GM18858 (cell line): ENCODE measurements around the gene PARP11.

Experiments
- ATAC-seq: cut with Tn5 transposase; IDR thresholded peaks from one replicate; pipeline ENCODE4 v1.9.1; 2021; ENCODE audit not compliant: unreplicated experiment

PARP11 gene

GRCh38 chr12:3872800-3873636, at the start of gene PARP11:
PARP11 (minus strand) TSS chr12:3873399; CDS start chr12:3873229, 170 bp downstream.
- ATAC-seq, result peak; percentile 76

- no peak for ATAC-seq
Measured at GRCh38 chr12:3922033-3922432, 48.8 kb upstream of the PARP11 start.

- no peak for ATAC-seq
Measured at GRCh38 chr12:3921526-3921925, 48.3 kb upstream of the PARP11 start.

GRCh38 chr12:3921151-3921471, 47.9 kb upstream of the PARP11 start:
- no peak for ATAC-seq

GRCh38 chr12:3920351-3921150, 47.4 kb upstream of the PARP11 start:
- no peak for ATAC-seq

GRCh38 chr12:3913278-3913677, 40.1 kb upstream of the PARP11 start:
- no peak for ATAC-seq

- ATAC-seq, result no peak
Measured at GRCh38 chr12:3912863-3913262, 39.7 kb upstream of the PARP11 start.

- ATAC-seq, result no peak
Measured at GRCh38 chr12:3911409-3911808, 38.2 kb upstream of the PARP11 start.

GRCh38 chr12:3905664-3906063, 32.5 kb upstream of the PARP11 start:
- no peak for ATAC-seq

GRCh38 chr12:3904999-3905398, 31.8 kb upstream of the PARP11 start:
- ATAC-seq, result no peak

- ATAC-seq, result no peak
Measured at GRCh38 chr12:3902921-3903320, 29.7 kb upstream of the PARP11 start.

- ATAC-seq, result no peak
Measured at GRCh38 chr12:3901116-3901515, 27.9 kb upstream of the PARP11 start.

GRCh38 chr12:3898756-3899155, 25.6 kb upstream of the PARP11 start:
- ATAC-seq, result no peak

GRCh38 chr12:3897371-3897971, 24.3 kb upstream of the PARP11 start:
- no peak for ATAC-seq

- no peak for ATAC-seq
Measured at GRCh38 chr12:3896801-3897351, 23.7 kb upstream of the PARP11 start.

GRCh38 chr12:3896356-3896755, 23.2 kb upstream of the PARP11 start:
- ATAC-seq, result no peak

- ATAC-seq, result no peak
Measured at GRCh38 chr12:3892631-3893030, 19.4 kb upstream of the PARP11 start.

- no peak for ATAC-seq
Measured at GRCh38 chr12:3891201-3891600, 18.0 kb upstream of the PARP11 start.

GRCh38 chr12:3888659-3889058, 15.5 kb upstream of the PARP11 start:
- no peak for ATAC-seq

GRCh38 chr12:3885277-3886094, 12.3 kb upstream of the PARP11 start:
- ATAC-seq, result no peak

GRCh38 chr12:3884671-3885070, 11.5 kb upstream of the PARP11 start:
- no peak for ATAC-seq
